GM12878 (cell line): ENCODE results near the gene ZNF3. TPM values are rescaled to one million over a fixed set of nuclear protein-coding genes. Genes with fewer than 3 reads are reported as not detected.

Source experiments
- CBX5 ChIP-seq: sonication (generic); IDR thresholded peaks from 2 replicates; pipeline ENCODE4 v1.6.1; 2016; ENCODE audit warnings: low read depth, moderate library complexity, mild to moderate bottlenecking, inconsistent platforms
- CUX1 ChIP-seq: IDR thresholded peaks from 2 replicates; pipeline ENCODE4 v1.6.1; 2012; ENCODE audit warnings: improper control_type of control experiment, low read depth, low read length; ENCODE audit not compliant: insufficient replicate concordance
- DPF2 ChIP-seq: fragments of 450-650 bp; IDR thresholded peaks from 2 replicates; pipeline ENCODE4 v1.6.1; 2017; ENCODE audit warnings: mild to moderate bottlenecking
- E2F8 ChIP-seq: fragments of 450-650 bp; IDR thresholded peaks from 2 replicates; pipeline ENCODE4 v1.6.1; 2018; ENCODE audit warnings: mild to moderate bottlenecking, low read depth, moderate library complexity; ENCODE audit not compliant: partially characterized antibody
- E4F1 ChIP-seq: fragments of 450-650 bp; IDR thresholded peaks from 2 replicates; pipeline ENCODE4 v1.6.1; 2018; ENCODE audit warnings: borderline replicate concordance, mild to moderate bottlenecking; ENCODE audit not compliant: partially characterized antibody
- HCFC1 ChIP-seq: fragments of 150-350 bp; IDR thresholded peaks from 2 replicates; pipeline ENCODE4 v1.6.1; 2014; ENCODE audit warnings: low read length
- IRF4 ChIP-seq: IDR thresholded peaks from 2 replicates; pipeline ENCODE4 v1.6.1; 2011; ENCODE audit warnings: low read depth, low read length
- KLF5 ChIP-seq: fragments of 450-650 bp; IDR thresholded peaks from 2 replicates; pipeline ENCODE4 v1.6.1; 2014; ENCODE audit warnings: mild to moderate bottlenecking; ENCODE audit not compliant: partially characterized antibody
- MTA3 ChIP-seq: IDR thresholded peaks from 2 replicates; pipeline ENCODE4 v1.6.1; 2012; ENCODE audit warnings: low read length, inconsistent platforms, borderline replicate concordance
- PAX5 ChIP-seq: IDR thresholded peaks from 2 replicates; pipeline ENCODE4 v1.6.1; 2011; ENCODE audit warnings: low read depth, low read length, borderline replicate concordance
- PBX3 ChIP-seq: IDR thresholded peaks from 2 replicates; pipeline ENCODE4 v1.6.1; 2011; ENCODE audit warnings: mild to moderate bottlenecking, low read depth, low read length, moderate library complexity; ENCODE audit not compliant: insufficient replicate concordance
- POU2F2 ChIP-seq: IDR thresholded peaks from 3 replicates; pipeline ENCODE4 v1.6.1; 2011; ENCODE audit warnings: low read depth, mild to moderate bottlenecking, low read length, borderline replicate concordance
- RAD51 ChIP-seq: fragments of 450-650 bp; IDR thresholded peaks from 2 replicates; pipeline ENCODE4 v1.6.1; 2016; ENCODE audit warnings: moderate library complexity, mild to moderate bottlenecking, inconsistent platforms
- SREBF2 ChIP-seq: IDR thresholded peaks from 2 replicates; pipeline ENCODE4 v1.6.1; 2012; ENCODE audit warnings: mild to moderate bottlenecking, low read length
- SRF ChIP-seq, 2 experiments: IDR thresholded peaks; 2 replicates each; pipeline ENCODE4 v1.6.1; 2011; ENCODE audit warnings: low read depth in 2 of 2, low read length in 2 of 2, mild to moderate bottlenecking in 1 of 2, moderate library complexity in 1 of 2
- YBX1 ChIP-seq: fragments of 450-650 bp; IDR thresholded peaks from 2 replicates; pipeline ENCODE4 v1.6.1; 2016; ENCODE audit warnings: antibody characterized with exemption
- YY1 ChIP-seq: IDR thresholded peaks from 2 replicates; pipeline ENCODE4 v1.6.1; 2011; ENCODE audit warnings: low read depth, mild to moderate bottlenecking, low read length
- ZBED1 ChIP-seq: IDR thresholded peaks from 2 replicates; pipeline ENCODE4 v1.6.1; 2016; ENCODE audit warnings: borderline replicate concordance
- polyA plus RNA-seq, 11 experiments: library from polyadenylated mRNA; depleted of rRNA in 4 of 11; unstranded in 6 of 11; stranded (reverse) in 5 of 11; fragments of >200 nt; fragmentation: Nextera tagmentation in 4 of 11; fragmentation: Illumina TruSeq in 1 of 11; extraction: Ambion mirVana in 4 of 11; extraction: Trizol in 1 of 11; gene quantifications; 1 replicate in 1 of 11; 2 replicates in 10 of 11; pipeline versions ENCODE4 v1.2.1 to v1.2.3, GENCODE V29; 2011 to 2016; ENCODE audit warnings: inconsistent platforms in 2 of 11, missing spikeins in 2 of 11, low read depth in 1 of 11
- total RNA-seq, 4 experiments: library from RNA; depleted of rRNA in 3 of 4; stranded (reverse); fragments of >200 nt in 3 of 4; fragmentation: Illumina TruSeq in 1 of 4; extraction: Trizol in 1 of 4; gene quantifications; 2 replicates each; pipeline versions ENCODE4 v1.2.1 to v1.2.3, GENCODE V29; 2013 to 2021

Gene ZNF3
- total and polyA plus RNA-seq, 10 of the 15 experiments (the other 5 are each of a cell fraction or from before 2014, with no cell fraction given): 17.2 to 37.4 (median 29.4) TPM

GRCh38 chr7:100126931-100127865, 45.7 kb upstream of the ZNF3 start, which contains the start of gene MBLAC1 (continued):
- TF ChIP-seq CUX1 (no peak), IRF4 (no peak), E4F1 (no peak), POU2F2 (peak; percentile 25; the same call in 1 of the 3 replicates), DPF2 (peak; percentile 78; the same call in 1 of the 2 replicates), SRF (IDR thresholded peaks at IDR 0.05; ENCODE audit: low read depth in 2 of 2, low read length in 2 of 2) (no peak), RAD51 (no peak), MTA3 (no peak), SREBF2 (no peak), YBX1 (no peak), YY1 (peak; percentile 96), KLF5 (peak; percentile 93), PBX3 (peak; percentile 21), PAX5 (no peak), ZBED1 (peak; percentile 76; the same call in 1 of the 2 replicates), HCFC1 (peak; percentile 17; the same call in 1 of the 2 replicates), CBX5 (no peak; the same call in 1 of the 2 replicates), E2F8 (peak; percentile 43)
